ENCODE data around the gene STS.

Gene STS

GRCh38 chrX:7133050-7133440, 14.5 kb upstream of the STS start:
- DNase-seq (ENCODE audit: low read depth) = peak; percentile 37
- TF ChIP-seq CTCF (conservative IDR thresholded peaks at IDR 0.05; ENCODE audit: control insufficient read depth, insufficient read depth, low read depth, low read length) = no peak
- H3K4me3 ChIP-seq (ENCODE audit: control insufficient read depth, low read depth, low read length) = no peak overlapping the region

GRCh38 chrX:7134981-7135380, 12.5 kb upstream of the STS start:
- no peak for TF ChIP-seq CTCF (conservative IDR thresholded peaks at IDR 0.05; ENCODE audit: control insufficient read depth, insufficient read depth, low read depth, low read length)
- no peak for DNase-seq (ENCODE audit: low read depth)
- H3K4me3 ChIP-seq (ENCODE audit: control insufficient read depth, low read depth, low read length) = no peak overlapping the region

GRCh38 chrX:7139202-7140081, 8.1 kb upstream of the STS start:
- no peak for TF ChIP-seq CTCF (conservative IDR thresholded peaks at IDR 0.05; ENCODE audit: control insufficient read depth, insufficient read depth, low read depth, low read length)
- peak; percentile 89 for DNase-seq (ENCODE audit: low read depth)
- no peak overlapping the region for H3K4me3 ChIP-seq (ENCODE audit: control insufficient read depth, low read depth, low read length)

- no peak for DNase-seq (ENCODE audit: low read depth)
- H3K4me3 ChIP-seq (ENCODE audit: control insufficient read depth, low read depth, low read length) = no peak overlapping the region
Observed at GRCh38 chrX:7143076-7143475, 4.4 kb upstream of the STS start.

GRCh38 chrX:7143941-7144525, 3.5 kb upstream of the STS start:
- no peak for DNase-seq (ENCODE audit: low read depth)
- TF ChIP-seq CTCF (conservative IDR thresholded peaks at IDR 0.05; ENCODE audit: control insufficient read depth, insufficient read depth, low read depth, low read length) = no peak

More at GRCh38 chrX:7143076-7143475, 4.4 kb upstream of the STS start:
- TF ChIP-seq CTCF (conservative IDR thresholded peaks at IDR 0.05; ENCODE audit: control insufficient read depth, insufficient read depth, low read depth, low read length) = no peak

GRCh38 chrX:7145454-7145853, 2.1 kb upstream of the STS start:
- TF ChIP-seq CTCF (conservative IDR thresholded peaks at IDR 0.05; ENCODE audit: control insufficient read depth, insufficient read depth, low read depth, low read length) = no peak
- DNase-seq (ENCODE audit: low read depth) = no peak
- no peak overlapping the region for H3K4me3 ChIP-seq (ENCODE audit: control insufficient read depth, low read depth, low read length)

More at GRCh38 chrX:7143941-7144525, 3.5 kb upstream of the STS start:
- no peak overlapping the region for H3K4me3 ChIP-seq (ENCODE audit: control insufficient read depth, low read depth, low read length)

Measured in fibroblast of mammary gland (primary cell).